Measurements from ENCODE around the gene WDR5. TPM values are rescaled to one million over a fixed set of nuclear protein-coding genes. Genes with fewer than 3 reads are reported as not detected.
A peak's percentile ranks its signal among the peaks of the same experiment; 100 is the strongest.
"Not testable (repeated sequence)": the region's sequence is repeated elsewhere in the genome, so short reads cannot be mapped to it uniquely, and the experiment has no call there.

The WDR5 gene
- total RNA-seq = 13.9 TPM

GRCh38 chr9:134135343-134136117, at the start of gene WDR5:
Gene WDR5 (plus strand): TSS chr9:134136082. CDS start chr9:134139878, 3,796 bp downstream.
- Histone ChIP-seq H3K9me3 (no peaks in the 10 kb centered on the region), H3K4me1 (peaks cover 11 to 39% of the 10 kb centered on the region in 2 donors), H3K27me3 (no peaks in the 10 kb centered on the region), H3K4me3 (peak within 1 kb of the TSS; percentile 90 to 96), H3K27ac (peak within 1 kb of the TSS; percentile 76 to 82), H3K36me3 (peaks cover 5 to 7% of the 10 kb centered on the region in 2 donors)
- intact Hi-C loops (cut with DNase I) = loop anchor here (1.0 to 10.0 kb wide), 3 partner anchors 28 to 509 kb away; partner anchors contain the start of genes BRD3OS and COL5A1
- DNase-seq (ENCODE audit: low spot score in 2 of 2) = peak; percentile 57 to 93
- peak in 1 of 3 experiments; percentile 12 for TF ChIP-seq CTCF (IDR thresholded peaks at IDR 0.05)

- DNase-seq (ENCODE audit: low spot score in 2 of 2) = no peak
- no peaks in the 10 kb centered on the region for H3K27me3 ChIP-seq
- intact Hi-C loops (cut with DNase I) = no loop called here
- no peaks in the 10 kb centered on the region for H3K9me3 ChIP-seq
- no peak for TF ChIP-seq CTCF (IDR thresholded peaks at IDR 0.05)
- H3K27ac ChIP-seq = no peak overlapping the region
- H3K36me3 ChIP-seq = no peaks in the 10 kb centered on the region
- no peaks in the 10 kb centered on the region for H3K4me1 ChIP-seq
- no peak overlapping the region for H3K4me3 ChIP-seq
Observed at GRCh38 chr9:134088063-134088725, 47.7 kb upstream of the WDR5 start.

- Histone ChIP-seq H3K36me3 (no peaks in the 10 kb centered on the region), H3K27ac (no peak overlapping the region), H3K4me1 (no peaks in the 10 kb centered on the region), H3K4me3 (no peak overlapping the region), H3K9me3 (no peaks in the 10 kb centered on the region), H3K27me3 (no peaks in the 10 kb centered on the region)
- no peak for TF ChIP-seq CTCF (IDR thresholded peaks at IDR 0.05)
- no peak for DNase-seq (ENCODE audit: low spot score in 2 of 2)
- intact Hi-C loops (cut with DNase I) = no loop called here
Observed at GRCh38 chr9:134089972-134090371, 45.9 kb upstream of the WDR5 start.

GRCh38 chr9:134099123-134099761, 36.6 kb upstream of the WDR5 start:
- no peak overlapping the region for H3K4me3 ChIP-seq
- intact Hi-C loops (cut with DNase I) = no loop called here
- TF ChIP-seq CTCF (IDR thresholded peaks at IDR 0.05) = peak in 2 of 3 experiments; percentile 14 to 37

GRCh38 chr9:134100040-134100439, 35.8 kb upstream of the WDR5 start:
- Histone ChIP-seq H3K27ac (no peak overlapping the region), H3K4me1 (no peaks in the 10 kb centered on the region), H3K36me3 (no peaks in the 10 kb centered on the region), H3K27me3 (no peaks in the 10 kb centered on the region), H3K4me3 (no peak overlapping the region), H3K9me3 (no peaks in the 10 kb centered on the region)
- TF ChIP-seq CTCF (IDR thresholded peaks at IDR 0.05) = no peak
- intact Hi-C loops (cut with DNase I) = no loop called here
- no peak for DNase-seq (ENCODE audit: low spot score in 2 of 2)

More at GRCh38 chr9:134099123-134099761, 36.6 kb upstream of the WDR5 start:
- no peaks in the 10 kb centered on the region for H3K36me3 ChIP-seq
- H3K4me1 ChIP-seq = no peaks in the 10 kb centered on the region
- no peaks in the 10 kb centered on the region for H3K9me3 ChIP-seq
- DNase-seq (ENCODE audit: low spot score in 2 of 2) = no peak
- no peak overlapping the region for H3K27ac ChIP-seq
- no peaks in the 10 kb centered on the region for H3K27me3 ChIP-seq

- H3K27me3 ChIP-seq; H3K4me3 ChIP-seq; H3K27ac ChIP-seq; H3K36me3 ChIP-seq; DNase-seq (ENCODE audit: low spot score in 2 of 2); H3K4me1 ChIP-seq; intact Hi-C loops (cut with DNase I); H3K9me3 ChIP-seq: not testable (repeated sequence)
Observed at GRCh38 chr9:134101133-134101532, 34.7 kb upstream of the WDR5 start.
